Upper lobe of left lung (tissue), 4 donors: ENCODE data around the gene LILRB4.

ENCODE experiments used
- CTCF ChIP-seq, 6 experiments: fragments of 450-650 bp in 4 of 6; fragments of 200-600 bp in 2 of 6; sonication (generic) in 2 of 6; IDR thresholded peaks; one replicate each; pipeline ENCODE4 v1.5.1; 2016 to 2019; ENCODE audit warnings: antibody characterized with exemption in 6 of 6
- EP300 ChIP-seq, 4 donors: sonication (generic); formaldehyde crosslinking; IDR thresholded peaks; one replicate each; pipeline ENCODE4 v1.5.1; 2017; ENCODE audit warnings: antibody characterized with exemption in 4 of 4, control low read depth in 2 of 4
- POLR2A ChIP-seq, 4 donors: fragments of 450-650 bp; IDR thresholded peaks; one replicate each; pipeline ENCODE4 v1.5.1; 2016 to 2017; ENCODE audit warnings: antibody characterized with exemption in 4 of 4, mild to moderate bottlenecking in 2 of 4

GRCh38 chr19:54659300-54659699, 3.5 kb upstream of the LILRB4 start:
- TF ChIP-seq CTCF (IDR thresholded peaks at IDR 0.05) (no peak), POLR2A (IDR thresholded peaks at IDR 0.05) (no peak), EP300 (IDR thresholded peaks at IDR 0.05) (no peak)
